Heart left ventricle (tissue), 13 donors: ENCODE measurements around the gene PARD3B.

Source experiments
- CTCF ChIP-seq, 12 donors: fragments of 200-600 bp; sonication (generic) in 4 of 12; IDR thresholded peaks; one replicate each; pipeline versions ENCODE4 v1.5.0 to v1.8.0; 2018 to 2022; ENCODE audit warnings: antibody characterized with exemption in 12 of 12, mild to moderate bottlenecking in 5 of 12
- POLR2A ChIP-seq, 2 donors: fragments of 450-650 bp; IDR thresholded peaks; one replicate each; pipeline ENCODE4 v1.6.1; 2017; ENCODE audit warnings: antibody characterized with exemption in 2 of 2, mild to moderate bottlenecking in 2 of 2, moderate library complexity in 2 of 2
- donor health status: ischemic (EF 13 %, LVEDD 7.1; RV severe dilation, severe dysfunction).
- donor health status: DM: no; HTN: yes; CAD: no.
- donor health status: DM: no; HTN: no; CAD: no.
- donor health status: ischemic (EF 25% LVEDD 6.9; RV normal size, moderate dysfunction).
- donor health status: ischemic (EF 25% LVEDD 5.7; RV mildly dilated, moderate dysfunction).
- donor health status: ischemic (EF 35%, LVEDD 5.7; RV mildly dilated, moderate dysfunction).
- donor health status: nonischemic (EF 11% LVEDD 7.7; RV severe dilation, severe dysfunction).
- donor health status: DM: yes; HTN: yes; CAD: no.
- donor health status: PGD.
- donor health status: ischemic (EF 29% LVEDD 5.4; RV normal size, mild dysfunction).
- donor health status: nonischemic (EF 23%, LVEDD 6.1; RV moderate dilation, normal function).

GRCh38 chr2:205086662-205087061 is 541.4 kb downstream of the PARD3B start:
- no peak for TF ChIP-seq POLR2A (IDR thresholded peaks at IDR 0.05)
- no peak for TF ChIP-seq CTCF (IDR thresholded peaks at IDR 0.05)
